HepG2 (cell line): ENCODE data around the gene SS18L1. TPM values are rescaled to one million over a fixed set of nuclear protein-coding genes. Genes with fewer than 3 reads are reported as not detected.

Experiments used
- CREBL2 ChIP-seq: sonication (generic); formaldehyde crosslinking; IDR thresholded peaks from 2 replicates; pipeline ENCODE4 v1.8.1; 2023; ENCODE audit warnings: missing genetic modification reagents, mild to moderate bottlenecking, borderline replicate concordance
- DNMT3B ChIP-seq: conservative IDR thresholded peaks from 2 replicates; pipeline ENCODE4 v1.6.1; 2016; ENCODE audit warnings: missing biosample characterization, control low read depth
- NFIB ChIP-seq: sonication (generic); formaldehyde crosslinking; IDR thresholded peaks from 2 replicates; pipeline ENCODE4 v1.9.0; 2021; ENCODE audit warnings: missing genetic modification reagents, mild to moderate bottlenecking, borderline replicate concordance
- NFYB ChIP-seq: sonication (generic); formaldehyde crosslinking; IDR thresholded peaks from 2 replicates; pipeline ENCODE4 v1.4.0; 2020; ENCODE audit warnings: missing genetic modification reagents
- NPAS2 ChIP-seq: sonication (generic); formaldehyde crosslinking; IDR thresholded peaks from 2 replicates; pipeline ENCODE4 v1.8.0; 2022; ENCODE audit warnings: mild to moderate bottlenecking, missing genetic modification reagents, borderline replicate concordance
- POLR2AphosphoS5 ChIP-seq: IDR thresholded peaks from 2 replicates; pipeline ENCODE4 v1.6.1; 2012; ENCODE audit warnings: low read depth, low read length
- RBFOX2 ChIP-seq: fragments of 200-400 bp; formaldehyde crosslinking; IDR thresholded peaks from 2 replicates; pipeline ENCODE4 v1.6.1; 2017; ENCODE audit warnings: low read depth, mild to moderate bottlenecking, low read length
- RBM22 ChIP-seq: fragments of 200-400 bp; formaldehyde crosslinking; optimal IDR thresholded peaks from 2 replicates; pipeline ENCODE3; 2017; ENCODE audit warnings: mild to moderate bottlenecking, low read length, moderate library complexity
- SP4 ChIP-seq: sonication (generic); formaldehyde crosslinking; IDR thresholded peaks from 2 replicates; pipeline ENCODE4 v1.8.1; 2023; ENCODE audit warnings: mild to moderate bottlenecking, missing genetic modification reagents
- SRY ChIP-seq: sonication (generic); formaldehyde crosslinking; IDR thresholded peaks from 2 replicates; pipeline ENCODE4 v1.8.0; 2022; ENCODE audit warnings: mild to moderate bottlenecking, missing genetic modification reagents
- THRA ChIP-seq: sonication (generic); formaldehyde crosslinking; IDR thresholded peaks from 2 replicates; pipeline ENCODE4 v1.4.0; 2020; ENCODE audit warnings: missing genetic modification reagents, borderline replicate concordance
- ZBTB7B ChIP-seq: sonication (generic); formaldehyde crosslinking; IDR thresholded peaks from 2 replicates; pipeline ENCODE4 v1.4.0; 2020; ENCODE audit warnings: missing genetic modification reagents
- ZFP62 ChIP-seq: sonication (generic); formaldehyde crosslinking; IDR thresholded peaks from 2 replicates; pipeline ENCODE4 v1.4.0; 2020; ENCODE audit warnings: missing genetic modification reagents
- ZNF136 ChIP-seq: sonication (generic); formaldehyde crosslinking; IDR thresholded peaks from 2 replicates; pipeline ENCODE4 v1.8.1; 2022; ENCODE audit warnings: low read depth, mild to moderate bottlenecking, moderate library complexity, missing genetic modification reagents
- ZNF333 ChIP-seq: sonication (generic); formaldehyde crosslinking; IDR thresholded peaks from 2 replicates; pipeline ENCODE4 v1.4.0; 2020; ENCODE audit warnings: mild to moderate bottlenecking, missing genetic modification reagents, borderline replicate concordance
- ZNF414 ChIP-seq: sonication (generic); formaldehyde crosslinking; IDR thresholded peaks from 2 replicates; pipeline ENCODE4 v1.5.0; 2020; ENCODE audit warnings: missing genetic modification reagents
- ZNF672 ChIP-seq: sonication (generic); formaldehyde crosslinking; IDR thresholded peaks from 2 replicates; pipeline ENCODE4 v1.8.1; 2022; ENCODE audit warnings: missing genetic modification reagents
- ZNF724P ChIP-seq: sonication (generic); formaldehyde crosslinking; IDR thresholded peaks from 2 replicates; pipeline ENCODE4 v1.8.0; 2022; ENCODE audit warnings: missing genetic modification reagents, borderline replicate concordance
- ZNF780A ChIP-seq: sonication (generic); formaldehyde crosslinking; IDR thresholded peaks from 2 replicates; pipeline ENCODE4 v1.8.0; 2022; ENCODE audit warnings: mild to moderate bottlenecking, missing genetic modification reagents, moderate library complexity
- ZNF782 ChIP-seq: sonication (generic); formaldehyde crosslinking; IDR thresholded peaks from 2 replicates; pipeline ENCODE4 v1.4.0; 2020; ENCODE audit warnings: missing genetic modification reagents, mild to moderate bottlenecking, borderline replicate concordance
- polyA plus RNA-seq, 8 experiments: library from polyadenylated mRNA; depleted of rRNA in 3 of 8; stranded (reverse) in 7 of 8; unstranded in 1 of 8; fragments of >200 nt; fragmentation: Illumina TruSeq in 4 of 8; extraction: Trizol in 4 of 8; gene quantifications; 2 replicates each; pipeline versions ENCODE4 v1.2.1 to v1.2.3, GENCODE V29; 2011 to 2016; ENCODE audit warnings: low read depth in 4 of 8, missing spikeins in 1 of 8, mixed read lengths in 1 of 8; ENCODE audit not compliant: insufficient read depth in 1 of 8
- total RNA-seq, 5 experiments: library from RNA; depleted of rRNA; stranded (reverse); fragments of >200 nt; fragmentation: Illumina TruSeq; extraction: Trizol; gene quantifications; 2 replicates each; pipeline ENCODE4 v1.2.3, GENCODE V29; 2016; ENCODE audit warnings: low read depth in 1 of 5
- TF ChIP-seq, protein P1 (sequence below): sonication (generic); formaldehyde crosslinking; IDR thresholded peaks from 2 replicates; pipeline ENCODE4 v1.4.0; 2020; ENCODE audit warnings: missing genetic modification reagents, mild to moderate bottlenecking, borderline replicate concordance
- TF ChIP-seq, protein P2 (sequence below): IDR thresholded peaks from 2 replicates; pipeline ENCODE4 v1.6.1; 2016

The SS18L1 gene
- total and polyA plus RNA-seq, 2 of the 13 experiments (the other 11 are each of a cell fraction or from before 2014, with no cell fraction given), result 17.8 to 27.6 TPM

DNA sequence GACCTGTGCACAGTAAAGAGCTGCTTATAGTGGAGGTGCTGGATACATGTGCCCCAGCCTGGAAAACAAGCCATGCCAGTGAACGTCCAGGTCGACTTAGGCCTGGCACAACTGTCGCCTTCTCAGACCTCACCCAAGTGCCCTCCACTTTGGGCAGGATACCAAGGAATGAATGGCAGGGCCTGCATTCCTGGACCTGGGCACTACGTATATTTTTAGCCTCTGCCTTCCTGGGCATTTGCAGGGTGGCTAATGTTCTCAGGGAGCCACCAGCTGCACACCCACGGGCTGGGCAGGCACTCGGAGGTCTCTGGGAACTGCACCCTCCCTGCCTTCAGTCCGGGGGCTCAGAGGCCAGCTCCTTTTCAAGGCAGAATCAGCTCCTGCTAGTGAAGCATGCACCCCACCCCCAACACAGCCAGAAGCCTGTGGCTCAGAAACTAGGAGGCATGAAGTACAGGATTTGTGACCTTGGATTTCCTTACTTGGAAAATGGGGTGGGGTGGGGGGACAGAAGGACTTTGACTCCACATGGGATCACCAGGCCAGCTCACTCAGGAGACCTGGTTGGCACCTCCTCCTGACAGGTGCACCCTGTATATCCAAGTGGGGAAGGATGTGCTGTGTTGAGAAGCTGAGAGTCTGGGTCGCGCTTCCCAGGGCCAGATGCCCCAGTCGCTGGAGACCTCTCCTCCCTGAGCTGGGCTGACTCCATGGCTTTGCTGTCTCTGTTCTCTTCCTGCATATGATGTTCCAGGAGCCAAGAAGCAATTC is 23.8 kb upstream of the SS18L1 start (continued):
- TF ChIP-seq ZNF414 (CRISPR knock-in tag), result 0 out of 2 replicates have a peak, but pooled peaks have one; percentile 76
- peak; percentile 69; the same call in 1 of the 2 replicates for TF ChIP-seq CREBL2
- peak; percentile 69; the same call in 1 of the 2 replicates for TF ChIP-seq SP4
- TF ChIP-seq ZFP62, result no peak
- no peak; the same call in 1 of the 2 replicates for TF ChIP-seq NFYB (CRISPR knock-in tag)
- no peak for TF ChIP-seq ZBTB7B (CRISPR knock-in tag)
- no peak for TF ChIP-seq ZNF672 (CRISPR knock-in tag)
- peak; percentile 13; the same call in 1 of the 2 replicates for TF ChIP-seq THRA (CRISPR knock-in tag)
- peak; percentile 35; the same call in 1 of the 2 replicates for TF ChIP-seq ZNF782 (CRISPR knock-in tag)
- peak; percentile 44; the same call in 1 of the 2 replicates for TF ChIP-seq POLR2AphosphoS5
- TF ChIP-seq NFIB (CRISPR knock-in tag), result no peak
- TF ChIP-seq RBM22, result no peak
- TF ChIP-seq, protein P1, sequence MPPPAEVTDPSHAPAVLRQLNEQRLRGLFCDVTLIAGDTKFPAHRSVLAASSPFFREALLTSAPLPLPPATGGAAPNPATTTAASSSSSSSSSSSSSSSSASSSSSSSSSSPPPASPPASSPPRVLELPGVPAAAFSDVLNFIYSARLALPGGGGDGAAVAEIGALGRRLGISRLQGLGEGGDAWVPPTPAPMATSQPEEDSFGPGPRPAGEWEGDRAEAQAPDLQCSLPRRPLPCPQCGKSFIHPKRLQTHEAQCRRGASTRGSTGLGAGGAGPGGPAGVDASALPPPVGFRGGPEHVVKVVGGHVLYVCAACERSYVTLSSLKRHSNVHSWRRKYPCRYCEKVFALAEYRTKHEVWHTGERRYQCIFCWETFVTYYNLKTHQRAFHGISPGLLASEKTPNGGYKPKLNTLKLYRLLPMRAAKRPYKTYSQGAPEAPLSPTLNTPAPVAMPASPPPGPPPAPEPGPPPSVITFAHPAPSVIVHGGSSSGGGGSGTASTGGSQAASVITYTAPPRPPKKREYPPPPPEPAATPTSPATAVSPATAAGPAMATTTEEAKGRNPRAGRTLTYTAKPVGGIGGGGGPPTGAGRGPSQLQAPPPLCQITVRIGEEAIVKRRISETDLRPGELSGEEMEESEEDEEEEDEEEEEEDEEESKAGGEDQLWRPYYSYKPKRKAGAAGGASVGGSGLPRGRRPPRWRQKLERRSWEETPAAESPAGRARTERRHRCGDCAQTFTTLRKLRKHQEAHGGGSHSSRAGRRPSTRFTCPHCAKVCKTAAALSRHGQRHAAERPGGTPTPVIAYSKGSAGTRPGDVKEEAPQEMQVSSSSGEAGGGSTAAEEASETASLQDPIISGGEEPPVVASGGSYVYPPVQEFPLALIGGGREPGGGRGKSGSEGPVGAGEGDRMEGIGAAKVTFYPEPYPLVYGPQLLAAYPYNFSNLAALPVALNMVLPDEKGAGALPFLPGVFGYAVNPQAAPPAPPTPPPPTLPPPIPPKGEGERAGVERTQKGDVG, result no peak; the same call in 1 of the 2 replicates
- no peak for TF ChIP-seq ZNF724P (CRISPR knock-in tag)
- TF ChIP-seq RBFOX2, result no peak
- no peak for TF ChIP-seq DNMT3B
- no peak for TF ChIP-seq ZNF780A
- peak; percentile 62; the same call in 1 of the 2 replicates for TF ChIP-seq SRY (CRISPR knock-in tag)
- TF ChIP-seq ZNF333 (CRISPR knock-in tag), result no peak
- no peak for TF ChIP-seq NPAS2 (CRISPR knock-in tag)
- TF ChIP-seq, protein P2, sequence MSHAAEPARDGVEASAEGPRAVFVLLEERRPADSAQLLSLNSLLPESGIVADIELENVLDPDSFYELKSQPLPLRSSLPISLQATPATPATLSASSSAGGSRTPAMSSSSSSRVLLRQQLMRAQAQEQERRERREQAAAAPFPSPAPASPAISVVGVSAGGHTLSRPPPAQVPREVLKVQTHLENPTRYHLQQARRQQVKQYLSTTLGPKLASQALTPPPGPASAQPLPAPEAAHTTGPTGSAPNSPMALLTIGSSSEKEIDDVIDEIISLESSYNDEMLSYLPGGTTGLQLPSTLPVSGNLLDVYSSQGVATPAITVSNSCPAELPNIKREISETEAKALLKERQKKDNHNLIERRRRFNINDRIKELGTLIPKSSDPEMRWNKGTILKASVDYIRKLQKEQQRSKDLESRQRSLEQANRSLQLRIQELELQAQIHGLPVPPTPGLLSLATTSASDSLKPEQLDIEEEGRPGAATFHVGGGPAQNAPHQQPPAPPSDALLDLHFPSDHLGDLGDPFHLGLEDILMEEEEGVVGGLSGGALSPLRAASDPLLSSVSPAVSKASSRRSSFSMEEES, result no peak
- 0 out of 2 replicates have a peak, but pooled peaks have one; percentile 36 for TF ChIP-seq ZNF136 (CRISPR knock-in tag)
